ENCODE data around the gene NGEF. TPM values are rescaled to one million over a fixed set of nuclear protein-coding genes. Genes with fewer than 3 reads are reported as not detected.

Gene NGEF
- total and polyA plus RNA-seq, 8 donors, result 2.6 to 30.9 (median 5.9) TPM

- TF ChIP-seq POLR2AphosphoS5 (IDR thresholded peaks at IDR 0.05), result no peak
- no peak for TF ChIP-seq EP300 (IDR thresholded peaks at IDR 0.05)
- intact Hi-C loops (cut with DNase I; ENCODE audit: low total_unique reads), result no loop called here
- 90 to 95% (median 92%) methylated on average over 17 to 20 of the region's 20 CpGs for WGBS, 5 donors
- Histone ChIP-seq H3K4me1 (no peaks in the 10 kb centered on the region), H3K9me3 (no peaks in the 10 kb centered on the region), H3K4me3 (no peak overlapping the region), H3K27ac (no peak overlapping the region), H3K27me3 (peaks cover 0 to 18% (median under 1%) of the 10 kb centered on the region in 3 donors), H3K36me3 (no peaks in the 10 kb centered on the region)
- no peak for DNase-seq
Observed at GRCh38 chr2:232882505-232883115, 130.4 kb downstream of the NGEF start.

- peaks cover 0 to 2% (median under 1%) of the 10 kb centered on the region in 4 donors for H3K4me1 ChIP-seq
- intact Hi-C loops (cut with DNase I; ENCODE audit: low total_unique reads), result no loop called here
- no peak for DNase-seq
- H3K36me3 ChIP-seq, result no peaks in the 10 kb centered on the region
- no peaks in the 10 kb centered on the region for H3K9me3 ChIP-seq
- no peak overlapping the region for H3K4me3 ChIP-seq
- H3K27ac ChIP-seq, result no peak overlapping the region
- peaks cover 0 to 18% (median 6%) of the 10 kb centered on the region in 3 donors for H3K27me3 ChIP-seq
- 93 to 95% (median 94%) methylated on average over 11 to 17 of the region's 17 CpGs for WGBS, 5 donors
- TF ChIP-seq POLR2AphosphoS5 (IDR thresholded peaks at IDR 0.05) (no peak), CTCF (IDR thresholded peaks at IDR 0.05) (no peak), POLR2A (IDR thresholded peaks at IDR 0.05) (no peak), EP300 (IDR thresholded peaks at IDR 0.05) (no peak)
Observed at GRCh38 chr2:232882085-232882484, 131.0 kb downstream of the NGEF start.

GRCh38 chr2:232880764-232881351, 132.2 kb downstream of the NGEF start:
- no peak for TF ChIP-seq CTCF (IDR thresholded peaks at IDR 0.05)
- no peak for TF ChIP-seq EP300 (IDR thresholded peaks at IDR 0.05)
- no peak for TF ChIP-seq POLR2AphosphoS5 (IDR thresholded peaks at IDR 0.05)
- no peak for TF ChIP-seq POLR2A (IDR thresholded peaks at IDR 0.05)
- H3K27ac ChIP-seq, result no peak overlapping the region
- DNase-seq, result no peak
- intact Hi-C loops (cut with DNase I; ENCODE audit: low total_unique reads), result no loop called here
- no peaks in the 10 kb centered on the region for H3K36me3 ChIP-seq
- H3K4me1 ChIP-seq, result peaks cover 11 to 13% (median 12%) of the 10 kb centered on the region in 4 donors
- H3K9me3 ChIP-seq, result no peaks in the 10 kb centered on the region
- H3K27me3 ChIP-seq, result peaks cover 0 to 20% (median 18%) of the 10 kb centered on the region in 3 donors
- no peak overlapping the region for H3K4me3 ChIP-seq
- 82 to 89% (median 86%) methylated on average over 14 to 17 of the region's 17 CpGs for WGBS, 5 donors

- peaks cover 17 to 22% (median 19%) of the 10 kb centered on the region in 4 donors for H3K4me1 ChIP-seq
- no peak overlapping the region for H3K4me3 ChIP-seq
- H3K27me3 ChIP-seq, result peaks cover 0 to 30% (median 24%) of the 10 kb centered on the region in 3 donors
- DNase-seq, result no peak
- H3K27ac ChIP-seq, result no peak overlapping the region
- no peak for TF ChIP-seq POLR2A (IDR thresholded peaks at IDR 0.05)
- TF ChIP-seq EP300 (IDR thresholded peaks at IDR 0.05), result no peak
- TF ChIP-seq CTCF (IDR thresholded peaks at IDR 0.05), result no peak
- TF ChIP-seq POLR2AphosphoS5 (IDR thresholded peaks at IDR 0.05), result no peak
- no peaks in the 10 kb centered on the region for H3K9me3 ChIP-seq
- intact Hi-C loops (cut with DNase I; ENCODE audit: low total_unique reads), result no loop called here
- H3K36me3 ChIP-seq, result no peaks in the 10 kb centered on the region
- 87 to 90% (median 89%) methylated on average over 12 to 21 of the region's 21 CpGs for WGBS, 5 donors
Observed at GRCh38 chr2:232879618-232880494, 133.2 kb downstream of the NGEF start.
